G401.6 (cell line): ENCODE data around the gene RRP9.

Experiments used
- FAIRE-seq: peaks from 2 replicates; lab custom pipeline; 2012; peaks lifted over from hg19 to GRCh38; lab: Jason Lieb, UNC

RRP9 gene

DNA sequence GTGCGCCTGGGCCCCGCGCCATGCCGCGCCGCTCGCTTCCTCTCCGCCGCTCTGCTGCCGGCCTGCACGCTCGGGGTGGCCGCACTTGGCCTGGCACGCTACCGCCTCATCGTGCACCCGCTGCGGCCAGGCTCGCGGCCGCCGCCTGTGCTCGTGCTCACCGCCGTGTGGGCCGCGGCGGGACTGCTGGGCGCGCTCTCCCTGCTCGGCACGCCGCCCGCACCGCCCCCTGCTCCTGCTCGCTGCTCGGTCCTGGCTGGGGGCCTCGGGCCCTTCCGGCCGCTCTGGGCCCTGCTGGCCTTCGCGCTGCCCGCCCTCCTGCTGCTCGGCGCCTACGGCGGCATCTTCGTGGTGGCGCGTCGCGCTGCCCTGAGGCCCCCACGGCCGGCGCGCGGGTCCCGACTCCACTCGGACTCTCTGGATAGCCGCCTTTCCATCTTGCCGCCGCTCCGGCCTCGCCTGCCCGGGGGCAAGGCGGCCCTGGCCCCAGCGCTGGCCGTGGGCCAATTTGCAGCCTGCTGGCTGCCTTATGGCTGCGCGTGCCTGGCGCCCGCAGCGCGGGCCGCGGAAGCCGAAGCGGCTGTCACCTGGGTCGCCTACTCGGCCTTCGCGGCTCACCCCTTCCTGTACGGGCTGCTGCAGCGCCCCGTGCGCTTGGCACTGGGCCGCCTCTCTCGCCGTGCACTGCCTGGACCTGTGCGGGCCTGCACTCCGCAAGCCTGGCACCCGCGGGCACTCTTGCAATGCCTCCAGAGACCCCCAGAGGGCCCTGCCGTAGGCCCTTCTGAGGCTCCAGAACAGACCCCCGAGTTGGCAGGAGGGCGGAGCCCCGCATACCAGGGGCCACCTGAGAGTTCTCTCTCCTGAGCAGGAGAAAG lies 14.4 kb upstream of the RRP9 start:
- no peak for FAIRE-seq

DNA sequence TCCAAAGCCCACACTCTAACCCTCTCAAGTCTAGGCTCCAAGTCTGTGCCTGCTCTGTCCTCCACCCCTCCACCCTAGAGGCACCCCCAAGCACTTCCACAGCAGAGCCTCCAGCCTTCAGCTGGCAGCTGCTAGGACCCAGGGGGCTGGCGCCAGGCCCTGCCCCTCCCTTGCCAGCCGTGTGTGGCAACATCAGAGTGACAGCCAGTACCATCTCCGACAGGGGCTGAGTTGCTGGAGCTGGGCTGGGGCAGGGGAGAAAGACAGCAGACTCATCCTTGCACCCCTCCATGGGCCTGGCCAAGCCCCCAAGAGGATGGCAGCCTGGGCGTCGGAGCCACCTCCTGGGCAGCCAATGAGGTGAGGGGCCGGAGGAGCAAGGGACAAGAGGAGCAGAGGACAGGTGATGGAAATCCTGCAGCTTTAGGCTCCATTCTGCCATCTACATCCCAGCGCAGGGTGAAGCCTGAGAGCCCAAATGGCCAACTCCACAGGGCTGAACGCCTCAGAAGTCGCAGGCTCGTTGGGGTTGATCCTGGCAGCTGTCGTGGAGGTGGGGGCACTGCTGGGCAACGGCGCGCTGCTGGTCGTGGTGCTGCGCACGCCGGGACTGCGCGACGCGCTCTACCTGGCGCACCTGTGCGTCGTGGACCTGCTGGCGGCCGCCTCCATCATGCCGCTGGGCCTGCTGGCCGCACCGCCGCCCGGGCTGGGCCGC lies 13.6 kb upstream of the RRP9 start, which contains the start of gene GPR62:
TSS of gene GPR62 (plus strand) at position 207 of the 718 bp plus-strand sequence. CDS start at position 479, 272 bp downstream.
- no peak for FAIRE-seq

- no peak for FAIRE-seq
Observed at GRCh38 chr3:51954713-51955112, 13.0 kb upstream of the RRP9 start.

GRCh38 chr3:51954105-51954504 lies 12.4 kb upstream of the RRP9 start:
- FAIRE-seq: no peak

DNA sequence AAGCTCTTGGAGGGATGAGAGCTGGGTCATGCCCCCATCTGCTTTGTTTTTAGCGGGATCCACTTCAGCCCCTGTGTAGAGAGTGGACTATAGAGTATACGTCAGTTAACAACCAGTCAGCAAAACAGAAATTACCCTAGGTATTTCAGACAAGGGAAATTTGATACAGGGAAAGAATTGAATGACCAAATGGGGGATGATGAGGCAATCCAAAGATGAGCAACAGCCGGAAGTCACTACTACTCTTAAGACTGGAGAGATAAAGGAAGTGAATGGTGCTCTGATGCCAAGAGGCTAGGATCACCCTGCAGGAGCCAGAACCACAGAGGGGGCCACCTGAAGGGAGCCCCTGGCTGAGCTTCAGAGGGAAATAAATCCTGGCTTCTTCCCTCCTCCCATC lies 11.7 kb upstream of the RRP9 start:
- FAIRE-seq: no peak

DNA sequence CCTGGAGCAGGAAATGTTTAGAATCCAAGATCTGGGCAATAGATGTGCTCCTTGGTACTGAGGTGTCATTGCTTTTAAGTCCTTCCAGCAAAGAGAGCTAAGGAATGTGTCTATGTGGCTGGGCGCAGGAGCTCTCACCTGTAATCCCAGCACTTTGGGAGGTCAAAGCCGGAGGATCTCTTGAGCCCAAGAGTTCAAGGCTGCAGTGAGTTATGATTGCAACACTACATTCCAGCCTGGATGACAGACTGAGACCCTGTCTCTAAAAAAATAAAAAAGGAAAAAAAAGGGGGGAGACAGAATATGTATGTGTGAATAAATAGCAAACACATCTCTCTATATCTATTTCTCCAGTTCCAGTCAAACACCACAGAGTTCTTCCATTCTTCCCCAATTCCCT lies 9.2 kb upstream of the RRP9 start:
- FAIRE-seq: no peak

- FAIRE-seq: no peak
Observed at GRCh38 chr3:51949121-51949520, 7.4 kb upstream of the RRP9 start.

GRCh38 chr3:51948016-51948580 lies 6.4 kb upstream of the RRP9 start:
- no peak for FAIRE-seq

DNA sequence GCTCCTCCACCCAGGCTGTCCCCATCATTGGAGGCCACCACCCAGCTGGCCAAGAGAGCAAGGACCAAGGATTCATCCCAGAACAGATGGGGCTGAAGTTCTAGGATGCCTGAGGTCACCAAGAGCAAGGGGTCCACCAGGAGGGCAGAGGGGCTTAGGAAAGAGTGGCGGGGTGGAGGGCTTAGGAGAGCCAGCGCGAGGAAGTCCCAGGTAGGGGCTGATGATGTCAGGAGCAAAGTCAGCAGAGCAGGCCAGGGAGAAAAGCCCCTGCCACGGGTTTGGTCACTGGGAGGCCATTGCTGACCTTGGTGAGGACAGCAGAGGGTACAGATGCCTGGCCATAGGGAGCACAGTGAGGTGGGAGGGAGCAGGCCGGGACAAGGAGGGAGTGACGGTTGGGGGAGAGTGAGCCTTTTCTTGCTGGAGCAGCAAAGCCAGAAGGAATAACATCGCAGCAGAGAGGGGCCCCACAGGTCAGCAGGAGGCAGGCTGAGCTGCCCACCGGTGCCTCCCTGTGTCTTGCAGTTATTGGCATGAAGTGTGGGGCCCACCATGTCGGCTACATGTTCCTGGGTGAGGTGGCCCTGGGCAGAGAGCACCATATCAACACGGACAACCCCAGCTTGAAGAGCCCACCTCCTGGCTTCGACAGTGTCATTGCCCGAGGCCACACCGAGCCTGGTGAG lies 5.7 kb upstream of the RRP9 start:
- no peak for FAIRE-seq

DNA sequence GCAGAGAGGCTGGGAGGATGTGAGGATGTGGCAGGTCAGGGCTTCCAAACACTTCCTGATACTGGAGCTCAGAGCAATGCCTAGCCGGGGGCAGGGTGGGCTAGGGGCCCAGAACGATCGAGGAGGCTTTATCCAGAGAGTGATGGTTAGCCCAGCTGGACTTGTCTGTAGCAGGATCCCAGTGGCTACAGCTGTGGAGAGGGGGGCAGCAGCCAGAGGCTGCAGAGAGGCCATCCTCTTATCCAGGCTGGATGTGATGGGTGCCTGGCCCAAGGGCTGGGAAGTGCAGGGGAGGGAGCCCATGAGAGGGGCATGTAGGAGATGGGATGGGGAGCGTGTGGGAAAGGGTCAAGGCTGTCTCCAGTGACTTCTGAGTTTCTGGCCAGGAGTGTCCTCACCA lies 5.1 kb upstream of the RRP9 start:
- no peak for FAIRE-seq

DNA sequence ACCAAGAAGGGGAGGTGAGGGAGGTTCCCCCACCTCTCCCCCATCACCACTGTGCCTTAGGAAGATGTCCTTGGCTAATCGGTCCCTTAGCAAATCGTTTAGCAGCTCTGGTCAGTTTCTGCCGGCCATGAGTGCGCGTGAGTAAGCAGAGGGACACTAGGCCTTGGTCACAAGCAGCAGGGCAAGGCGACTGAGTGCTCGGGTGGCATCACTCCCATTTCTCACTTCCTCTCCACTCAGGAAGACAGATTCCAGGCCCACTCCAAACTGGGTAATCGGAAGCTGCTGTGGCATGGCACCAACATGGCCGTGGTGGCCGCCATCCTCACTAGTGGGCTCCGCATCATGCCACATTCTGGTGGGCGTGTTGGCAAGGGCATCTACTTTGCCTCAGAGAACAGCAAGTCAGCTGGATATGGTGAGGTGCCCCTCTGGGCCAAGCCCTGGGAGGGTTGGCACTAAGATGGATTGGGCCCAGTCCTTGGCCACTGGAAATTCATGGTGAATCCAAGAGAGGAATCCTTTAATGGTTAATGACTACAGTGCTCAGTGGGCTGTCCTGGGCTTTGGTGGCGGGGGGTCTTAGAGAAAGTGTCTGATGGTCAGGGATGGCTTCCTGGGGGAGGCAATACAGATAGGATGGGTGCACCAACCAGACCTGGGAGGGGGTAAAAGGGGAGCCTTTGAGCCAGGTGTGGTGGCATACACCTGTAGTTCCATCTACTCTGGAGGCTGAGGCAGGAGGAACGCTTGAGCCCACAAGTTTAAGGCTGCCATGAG lies 4.4 kb upstream of the RRP9 start:
- FAIRE-seq: no peak

GRCh38 chr3:51945031-51945840 lies 3.5 kb upstream of the RRP9 start:
- FAIRE-seq: no peak

- FAIRE-seq: no peak
Observed at GRCh38 chr3:51944451-51945021, 2.8 kb upstream of the RRP9 start.

GRCh38 chr3:51943451-51944391 lies 2.0 kb upstream of the RRP9 start:
- FAIRE-seq: no peak

DNA sequence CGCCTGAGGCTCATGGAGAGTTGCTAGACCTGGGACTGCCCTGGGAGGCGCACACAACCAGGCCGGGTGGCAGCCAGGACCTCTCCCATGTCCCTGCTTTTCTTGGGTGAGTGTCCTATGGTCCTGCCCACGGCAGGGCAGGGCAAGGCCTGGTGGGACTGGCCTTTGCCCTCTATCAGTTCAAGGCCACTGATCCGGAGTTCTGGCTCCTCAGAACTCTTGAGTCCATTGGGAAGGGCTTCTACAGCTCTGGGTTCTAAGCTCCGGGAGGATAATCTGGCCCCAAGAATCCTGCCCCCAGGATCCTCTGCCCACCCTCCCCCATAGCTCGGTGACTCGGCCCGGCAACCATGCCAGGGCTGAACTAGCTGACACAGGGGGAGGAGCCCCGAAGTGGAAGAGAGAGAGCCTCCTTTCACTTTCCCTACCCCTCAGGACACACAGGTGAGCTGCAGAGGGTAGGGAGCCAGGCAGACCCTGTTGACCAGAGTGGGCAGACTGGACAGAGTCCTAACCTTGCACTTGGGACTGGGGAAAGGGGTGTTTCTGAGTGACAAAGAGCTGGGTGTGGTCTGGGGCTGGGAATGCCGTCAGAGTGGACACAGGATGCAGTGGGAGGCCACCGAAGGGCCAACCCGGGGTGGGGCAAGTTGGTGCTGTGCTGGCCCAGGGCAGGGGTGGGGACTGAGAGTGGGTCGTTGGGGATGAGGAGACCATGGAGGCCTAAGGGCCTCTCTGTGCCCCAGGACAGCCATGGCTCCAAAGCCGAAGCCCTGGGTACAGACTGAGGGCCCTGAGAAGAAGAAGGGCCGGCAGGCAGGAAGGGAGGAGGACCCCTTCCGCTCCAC lies 1.1 kb upstream of the RRP9 start:
- no peak for FAIRE-seq

GRCh38 chr3:51941463-51941797 lies 274 bp downstream of the RRP9 start:
- no peak for FAIRE-seq

DNA sequence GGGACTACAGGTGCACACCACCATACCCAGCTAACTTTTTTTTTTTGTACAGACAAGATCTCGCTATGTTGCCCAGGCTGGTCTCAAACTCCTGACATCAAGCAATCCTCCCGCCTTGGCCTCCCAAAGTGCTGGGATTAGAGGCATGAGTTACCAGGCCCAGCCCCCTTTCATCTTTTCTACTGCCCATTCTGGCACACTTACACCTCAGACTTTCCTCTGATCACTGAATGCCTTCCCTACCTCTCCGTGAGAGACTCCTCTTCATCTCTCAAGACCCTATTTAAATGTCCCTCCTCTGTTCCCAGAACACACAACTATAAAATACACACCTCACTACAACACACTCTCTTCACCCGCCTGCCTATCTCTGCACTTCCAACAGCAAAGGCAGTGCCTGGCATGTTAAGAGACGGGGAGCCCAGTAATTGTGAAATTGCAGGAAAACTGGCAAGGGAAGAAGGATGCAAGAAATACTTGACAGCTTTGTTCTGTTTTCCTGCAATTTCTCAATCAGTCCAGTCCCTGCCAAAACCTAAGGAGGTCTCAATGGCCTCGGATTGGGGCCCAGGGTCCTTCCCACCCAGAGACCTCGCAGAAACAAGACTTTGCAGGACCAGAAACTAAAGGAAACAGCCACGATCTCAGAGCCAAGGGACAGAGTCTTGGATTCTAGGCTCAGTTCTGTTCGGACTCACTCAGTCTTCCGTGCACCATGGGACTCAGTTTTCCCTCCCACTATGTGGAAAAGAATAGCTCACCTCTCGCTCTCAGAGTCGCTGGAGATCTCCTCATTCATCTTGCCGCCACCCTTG lies 849 bp downstream of the RRP9 start:
- no peak for FAIRE-seq
